GM21576 (cell line): ENCODE data around the gene SPACA9.

Experiments
- ATAC-seq: cut with Tn5 transposase; IDR thresholded peaks from one replicate; pipeline ENCODE4 v1.9.1; 2021; ENCODE audit warnings: mild to moderate bottlenecking, moderate library complexity; ENCODE audit not compliant: unreplicated experiment

Gene SPACA9

GRCh38 chr9:132878695-132879456, at the start of gene SPACA9:
Gene SPACA9 (plus strand): TSS chr9:132878898. CDS start chr9:132883948, 5,050 bp downstream.
- ATAC-seq = no peak

GRCh38 chr9:132832171-132832881, 46.4 kb upstream of the SPACA9 start:
- ATAC-seq = no peak

GRCh38 chr9:132833550-132834121, 45.1 kb upstream of the SPACA9 start:
- ATAC-seq = no peak

- no peak for ATAC-seq
Measured at GRCh38 chr9:132834343-132834742, 44.4 kb upstream of the SPACA9 start.

- ATAC-seq = no peak
Measured at GRCh38 chr9:132837501-132838286, 41.0 kb upstream of the SPACA9 start.

- ATAC-seq = no peak
Measured at GRCh38 chr9:132838291-132838690, 40.4 kb upstream of the SPACA9 start.

- ATAC-seq = no peak
Measured at GRCh38 chr9:132840980-132841379, 37.7 kb upstream of the SPACA9 start.

GRCh38 chr9:132842124-132843044, 36.3 kb upstream of the SPACA9 start:
- ATAC-seq = no peak

GRCh38 chr9:132846109-132846917, 32.4 kb upstream of the SPACA9 start:
- ATAC-seq = no peak

- no peak for ATAC-seq
Measured at GRCh38 chr9:132846918-132847515, 31.7 kb upstream of the SPACA9 start.

- ATAC-seq = no peak
Measured at GRCh38 chr9:132849185-132849706, 29.5 kb upstream of the SPACA9 start.

GRCh38 chr9:132853482-132853881, 25.2 kb upstream of the SPACA9 start:
- ATAC-seq = no peak

- ATAC-seq = no peak
Measured at GRCh38 chr9:132854832-132855231, 23.9 kb upstream of the SPACA9 start.

GRCh38 chr9:132855904-132856303, 22.8 kb upstream of the SPACA9 start:
- no peak for ATAC-seq

- no peak for ATAC-seq
Measured at GRCh38 chr9:132857031-132857430, 21.7 kb upstream of the SPACA9 start.

- ATAC-seq = no peak
Measured at GRCh38 chr9:132857616-132858342, 20.9 kb upstream of the SPACA9 start.

GRCh38 chr9:132858751-132859150, 19.9 kb upstream of the SPACA9 start:
- no peak for ATAC-seq

- no peak for ATAC-seq
Measured at GRCh38 chr9:132861666-132862065, 17.0 kb upstream of the SPACA9 start.
